ENCODE data around the gene INTS1.

GRCh38 chr7:1503816-1504775 is at the start of gene INTS1:
- TF ChIP-seq CTCF (conservative IDR thresholded peaks at IDR 0.05; ENCODE audit: low read depth, low read length) = peak; percentile 99
- TF ChIP-seq POLR2A (IDR thresholded peaks at IDR 0.05; ENCODE audit: low read depth, low read length) = peak; percentile 81
- peak; percentile 49 for TF ChIP-seq SMC3 (IDR thresholded peaks at IDR 0.05; ENCODE audit: low read depth, low read length)

All from IMR-90 (cell line).